Lung (tissue), 12 donors: ENCODE results near the gene TTLL3. TPM values are rescaled to one million over a fixed set of nuclear protein-coding genes. Genes with fewer than 3 reads are reported as not detected.

Experiments
- ATAC-seq: fragments of 200-7000 bp; cut with Tn5 transposase; one replicate; pipeline ENCODE4 v1.9.1; 2020; ENCODE audit warnings: moderate number of reproducible peaks; ENCODE audit not compliant: insufficient read depth, low FRiP score
- DNase-seq, 3 donors: peaks; one replicate each; pipeline ENCODE4 v3.0.0-alpha.2; 2013 to 2017
- H3K27ac ChIP-seq, 2 donors: one replicate each; pipeline ENCODE4 v1.5.1; 2013; ENCODE audit warnings: mild to moderate bottlenecking in 2 of 2, moderate library complexity in 2 of 2, control low read depth in 1 of 2, inconsistent platforms in 1 of 2, low read depth in 1 of 2, low read length in 1 of 2
- H3K27me3 ChIP-seq, 3 donors: one replicate each; pipeline ENCODE4 v1.5.1; 2013; ENCODE audit warnings: low read length in 2 of 3; ENCODE audit not compliant: control insufficient read depth in 3 of 3, insufficient read depth in 3 of 3
- H3K36me3 ChIP-seq, 4 donors: one replicate each; pipeline ENCODE4 v1.5.1; 2013; ENCODE audit warnings: low read length in 4 of 4, mild to moderate bottlenecking in 1 of 4, moderate library complexity in 1 of 4; ENCODE audit not compliant: control insufficient read depth in 4 of 4, insufficient read depth in 4 of 4
- H3K4me1 ChIP-seq, 5 donors: one replicate each; pipeline ENCODE4 v1.5.1; 2013; ENCODE audit warnings: low read length in 5 of 5, mild to moderate bottlenecking in 2 of 5, moderate library complexity in 1 of 5; ENCODE audit not compliant: control insufficient read depth in 5 of 5, insufficient read depth in 5 of 5
- H3K4me3 ChIP-seq: one replicate; pipeline ENCODE4 v1.5.1; 2013; ENCODE audit warnings: mild to moderate bottlenecking, control low read depth, moderate library complexity
- H3K9ac ChIP-seq, 2 donors: one replicate each; pipeline ENCODE4 v1.5.1; 2013; ENCODE audit warnings: low read length in 2 of 2, control low read depth in 1 of 2; ENCODE audit not compliant: insufficient read depth in 1 of 2
- H3K9me3 ChIP-seq, 4 donors: one replicate each; pipeline ENCODE4 v1.5.1; 2013; ENCODE audit warnings: low read length in 3 of 4, mild to moderate bottlenecking in 1 of 4, moderate library complexity in 1 of 4; ENCODE audit not compliant: control insufficient read depth in 4 of 4, insufficient read depth in 3 of 4
- WGBS, 2 donors: extraction: QIAGEN DNeasy Blood & Tissue Kit; methylation state at CpG; one replicate each; pipeline ENCODE4 v1.1.7; 2013; 5-methylcytosine and 5-hydroxymethylcytosine counted together
- polyA plus RNA-seq, 2 donors: library from polyadenylated mRNA; stranded (reverse); fragments of 200-250 nt; gene quantifications; one replicate each; pipeline ENCODE4 v1.2.1, GENCODE V29; 2013
- total RNA-seq, 2 donors: library from RNA; depleted of rRNA in 1 of 2; stranded (reverse); fragments of >200 nt in 1 of 2; gene quantifications; one replicate each; pipeline ENCODE4 v1.2.1, GENCODE V29; 2014 to 2021
- TF ChIP-seq, protein P1 (sequence below): IDR thresholded peaks from 2 replicates; pipeline ENCODE4 v1.5.1; 2012; ENCODE audit warnings: mild to moderate bottlenecking; ENCODE audit errors: control extremely low read depth, extremely low read depth
- donor health status: control.
- donor health status: control.
- donor health status: Bipolar disorder and iron deficiency.
- donor health status: healthy.
- donor health status: DM: yes; HTN: yes; CAD: no.

Gene TTLL3
- total and polyA plus RNA-seq, 4 donors: 28.4 to 82.3 (median 37.5) TPM

GRCh38 chr3:9812870-9813483 is 2.9 kb downstream of the TTLL3 start:
- peaks cover 0 to 16% (median 5%) of the 10 kb centered on the region in 5 donors for H3K4me1 ChIP-seq
- DNase-seq (no peak), ATAC-seq (no peak)
- no peak overlapping the region for H3K4me3 ChIP-seq
- H3K9me3 ChIP-seq: no peaks in the 10 kb centered on the region
- H3K36me3 ChIP-seq: peaks cover 0 to 21% (median 10%) of the 10 kb centered on the region in 4 donors
- H3K9ac ChIP-seq: no peak overlapping the region
- TF ChIP-seq, protein P1, sequence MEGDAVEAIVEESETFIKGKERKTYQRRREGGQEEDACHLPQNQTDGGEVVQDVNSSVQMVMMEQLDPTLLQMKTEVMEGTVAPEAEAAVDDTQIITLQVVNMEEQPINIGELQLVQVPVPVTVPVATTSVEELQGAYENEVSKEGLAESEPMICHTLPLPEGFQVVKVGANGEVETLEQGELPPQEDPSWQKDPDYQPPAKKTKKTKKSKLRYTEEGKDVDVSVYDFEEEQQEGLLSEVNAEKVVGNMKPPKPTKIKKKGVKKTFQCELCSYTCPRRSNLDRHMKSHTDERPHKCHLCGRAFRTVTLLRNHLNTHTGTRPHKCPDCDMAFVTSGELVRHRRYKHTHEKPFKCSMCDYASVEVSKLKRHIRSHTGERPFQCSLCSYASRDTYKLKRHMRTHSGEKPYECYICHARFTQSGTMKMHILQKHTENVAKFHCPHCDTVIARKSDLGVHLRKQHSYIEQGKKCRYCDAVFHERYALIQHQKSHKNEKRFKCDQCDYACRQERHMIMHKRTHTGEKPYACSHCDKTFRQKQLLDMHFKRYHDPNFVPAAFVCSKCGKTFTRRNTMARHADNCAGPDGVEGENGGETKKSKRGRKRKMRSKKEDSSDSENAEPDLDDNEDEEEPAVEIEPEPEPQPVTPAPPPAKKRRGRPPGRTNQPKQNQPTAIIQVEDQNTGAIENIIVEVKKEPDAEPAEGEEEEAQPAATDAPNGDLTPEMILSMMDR: no peak
- no peaks in the 10 kb centered on the region for H3K27me3 ChIP-seq
- WGBS, 2 donors: 94 to 97% methylated on average over 9 of the region's 9 CpGs
- no peak overlapping the region for H3K27ac ChIP-seq

GRCh38 chr3:9815986-9816385 is 5.9 kb downstream of the TTLL3 start:
- TF ChIP-seq, protein P1: no peak
- Histone ChIP-seq H3K27ac (no peak overlapping the region), H3K9me3 (no peaks in the 10 kb centered on the region), H3K4me3 (no peak overlapping the region), H3K4me1 (peaks cover 0 to 2% (median under 1%) of the 10 kb centered on the region in 5 donors), H3K27me3 (no peaks in the 10 kb centered on the region), H3K36me3 (peaks cover 0 to 25% (median 13%) of the 10 kb centered on the region in 4 donors), H3K9ac (no peak overlapping the region)
- DNase-seq: no peak
- ATAC-seq: no peak
- 89 to 91% methylated on average over 9 of the region's 9 CpGs for WGBS, 2 donors

GRCh38 chr3:9817436-9817835 is 7.4 kb downstream of the TTLL3 start:
- Histone ChIP-seq H3K27ac (no peak overlapping the region), H3K36me3 (peaks cover 0 to 18% (median 8%) of the 10 kb centered on the region in 4 donors), H3K4me3 (no peak overlapping the region), H3K9me3 (no peaks in the 10 kb centered on the region), H3K27me3 (no peaks in the 10 kb centered on the region), H3K9ac (no peak overlapping the region), H3K4me1 (no peaks in the 10 kb centered on the region)
- no peak for ATAC-seq
- no peak for DNase-seq
- 82 to 84% methylated on average over 6 of the region's 6 CpGs for WGBS, 2 donors
- TF ChIP-seq, protein P1: no peak
